MCF 10A (cell line): Measurements from ENCODE around the gene MCC. TPM values are rescaled to one million over a fixed set of nuclear protein-coding genes. Genes with fewer than 3 reads are reported as not detected.

ENCODE experiments used
- BruUV-seq: library from RNA; stranded (reverse); fragments of 400-500 nt; replicated peaks from 2 replicates; lab custom pipeline; 2021; lab: Mats Ljungman, UMichigan
- CTCF ChIA-PET: fragments of 300-600 bp; sonication (Branson Sonifier 250); formaldehyde crosslinking; extraction: SDS; loops from one replicate; lab custom pipeline; 2021; ENCODE audit warnings: antibody characterized with exemption, inconsistent platforms; lab: Yijun Ruan, JAX
- POLR2A ChIA-PET: fragments of 300-600, 350-650 bp; sonication (Branson Sonifier 250); formaldehyde crosslinking; extraction: SDS; loops from one replicate; lab custom pipeline; 2020; ENCODE audit warnings: antibody characterized with exemption, inconsistent platforms; lab: Yijun Ruan, JAX
- DNase-seq: peaks from one replicate; pipeline ENCODE4 v3.0.0-alpha.2; 2018; ENCODE audit not compliant: unreplicated experiment
- H3K27ac Mint-ChIP-seq: one replicate; pipeline ENCODE4 v1.8.0; 2022; ENCODE audit warnings: mild to moderate bottlenecking, low read depth, mixed read lengths; ENCODE audit not compliant: unreplicated experiment
- H3K27me3 Mint-ChIP-seq: one replicate; pipeline ENCODE4 v1.8.0; 2022; ENCODE audit warnings: mixed read lengths; ENCODE audit not compliant: insufficient read depth, unreplicated experiment
- H3K36me3 Mint-ChIP-seq: one replicate; pipeline ENCODE4 v1.8.0; 2022; ENCODE audit warnings: mild to moderate bottlenecking, moderate library complexity, mixed read lengths; ENCODE audit not compliant: insufficient read depth, unreplicated experiment
- H3K4me1 Mint-ChIP-seq: one replicate; pipeline ENCODE4 v1.8.0; 2022; ENCODE audit warnings: mixed read lengths; ENCODE audit not compliant: insufficient read depth, unreplicated experiment
- H3K4me3 Mint-ChIP-seq: one replicate; pipeline ENCODE4 v1.8.0; 2022; ENCODE audit warnings: mild to moderate bottlenecking, moderate library complexity, mixed read lengths; ENCODE audit not compliant: unreplicated experiment
- H3K9me3 Mint-ChIP-seq: one replicate; pipeline ENCODE4 v1.8.0; 2022; ENCODE audit warnings: mixed read lengths; ENCODE audit not compliant: unreplicated experiment
- intact Hi-C: fragments of 100-400 bp; cut with micrococcal nuclease; formaldehyde crosslinking; loops from 2 replicates; pipeline ENCODE4 v1.14.1; 2022
- total RNA-seq: library from RNA; stranded (reverse); gene quantifications from 2 replicates; pipeline ENCODE4 v1.2.3, GENCODE V29; 2022
- TF ChIP-seq, protein P1 (sequence below): fragments of 200-600 bp; IDR thresholded peaks from one replicate; pipeline ENCODE4 v1.8.0; 2022; ENCODE audit warnings: antibody characterized with exemption, mild to moderate bottlenecking; ENCODE audit not compliant: unreplicated experiment

MCC gene
- total RNA-seq, 1 experiment from 2014 or later = 25.3 TPM

DNA sequence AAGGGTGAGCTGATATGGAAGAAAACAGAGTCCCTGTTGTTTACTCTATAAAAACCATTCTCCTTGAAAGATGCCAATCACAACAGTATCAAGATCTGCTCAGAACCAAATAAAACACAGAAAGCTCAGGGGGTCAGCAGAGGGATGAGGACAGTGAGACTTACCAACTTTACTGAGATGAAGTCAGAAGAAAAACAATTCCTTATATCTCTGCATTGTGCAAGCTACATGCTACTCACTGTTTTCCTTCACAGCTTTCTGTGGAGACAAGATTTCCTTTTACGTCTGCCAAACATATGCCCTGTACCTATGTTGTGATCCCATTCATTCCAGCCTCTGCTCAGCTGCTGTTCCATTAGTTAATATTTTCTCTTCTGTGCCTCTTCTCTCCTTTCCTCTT, 239.0 kb downstream of the MCC start:
- ChIA-PET POLR2A (interaction anchor here (0.7 to 1.8 kb wide), 2 partner anchors 14 to 75 kb away, joined by 3 to 9 read pairs; no protein-coding TSS in a partner anchor), CTCF (interaction anchor here (0.6 to 0.8 kb wide), 2 partner anchors 12 to 46 kb away, joined by 3 read pairs; no protein-coding TSS in a partner anchor)
- no peak for DNase-seq
- Mint-ChIP-seq H3K36me3 (no peaks in the 10 kb centered on the region), H3K4me1 (no peaks in the 10 kb centered on the region), H3K27ac (no peak overlapping the region), H3K4me3 (no peak overlapping the region), H3K9me3 (no peaks in the 10 kb centered on the region), H3K27me3 (no peaks in the 10 kb centered on the region)
- BruUV-seq = no TSS peak
- intact Hi-C loops = no loop called here
- TF ChIP-seq, protein P1, sequence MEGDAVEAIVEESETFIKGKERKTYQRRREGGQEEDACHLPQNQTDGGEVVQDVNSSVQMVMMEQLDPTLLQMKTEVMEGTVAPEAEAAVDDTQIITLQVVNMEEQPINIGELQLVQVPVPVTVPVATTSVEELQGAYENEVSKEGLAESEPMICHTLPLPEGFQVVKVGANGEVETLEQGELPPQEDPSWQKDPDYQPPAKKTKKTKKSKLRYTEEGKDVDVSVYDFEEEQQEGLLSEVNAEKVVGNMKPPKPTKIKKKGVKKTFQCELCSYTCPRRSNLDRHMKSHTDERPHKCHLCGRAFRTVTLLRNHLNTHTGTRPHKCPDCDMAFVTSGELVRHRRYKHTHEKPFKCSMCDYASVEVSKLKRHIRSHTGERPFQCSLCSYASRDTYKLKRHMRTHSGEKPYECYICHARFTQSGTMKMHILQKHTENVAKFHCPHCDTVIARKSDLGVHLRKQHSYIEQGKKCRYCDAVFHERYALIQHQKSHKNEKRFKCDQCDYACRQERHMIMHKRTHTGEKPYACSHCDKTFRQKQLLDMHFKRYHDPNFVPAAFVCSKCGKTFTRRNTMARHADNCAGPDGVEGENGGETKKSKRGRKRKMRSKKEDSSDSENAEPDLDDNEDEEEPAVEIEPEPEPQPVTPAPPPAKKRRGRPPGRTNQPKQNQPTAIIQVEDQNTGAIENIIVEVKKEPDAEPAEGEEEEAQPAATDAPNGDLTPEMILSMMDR = no peak

DNA sequence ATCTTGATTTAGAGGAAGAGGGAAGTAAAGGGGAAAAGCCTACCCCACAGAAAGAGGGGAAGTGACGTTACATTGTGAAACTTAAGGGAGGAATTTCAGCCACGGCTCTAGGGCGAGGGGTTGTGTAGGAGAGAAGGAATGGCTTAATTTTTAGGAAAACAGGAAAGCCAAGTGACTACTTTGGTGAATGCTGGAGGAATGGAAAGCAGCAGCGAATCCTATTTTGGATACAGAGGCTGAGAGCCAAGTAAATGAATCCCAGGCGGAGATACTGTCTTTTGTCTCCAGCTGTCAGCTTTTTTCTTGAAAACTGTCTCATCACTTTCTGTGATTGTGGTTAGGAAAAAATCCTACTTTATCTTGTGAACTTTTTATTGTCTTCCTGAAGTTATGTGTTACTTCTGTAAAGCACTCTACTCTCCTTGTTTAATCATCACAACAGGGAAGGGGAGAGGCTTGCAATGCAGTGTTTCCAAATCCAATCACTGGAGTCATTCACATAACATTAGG, 241.8 kb downstream of the MCC start:
- H3K27ac Mint-ChIP-seq = no peak overlapping the region
- DNase-seq = no peak
- H3K9me3 Mint-ChIP-seq = no peaks in the 10 kb centered on the region
- CTCF ChIA-PET = interaction anchor here (0.6 kb wide), 1 partner anchor 229 kb away, joined by 4 read pairs; no protein-coding TSS in a partner anchor
- H3K27me3 Mint-ChIP-seq = no peaks in the 10 kb centered on the region
- no TSS peak for BruUV-seq
- intact Hi-C loops = no loop called here
- peaks cover 17% of the 10 kb centered on the region for H3K4me1 Mint-ChIP-seq
- no peak overlapping the region for H3K4me3 Mint-ChIP-seq
- TF ChIP-seq, protein P1 = no peak
- no peaks in the 10 kb centered on the region for H3K36me3 Mint-ChIP-seq
- POLR2A ChIA-PET = interaction anchor here (1.0 kb wide), 1 partner anchor 84 kb away, joined by 4 read pairs; no protein-coding TSS in a partner anchor

- CTCF ChIA-PET = interaction anchor here (0.6 to 0.7 kb wide), 2 partner anchors 103 to 230 kb away, joined by 3 to 4 read pairs; no protein-coding TSS in a partner anchor
- H3K27ac Mint-ChIP-seq = no peak overlapping the region
- peaks cover 17% of the 10 kb centered on the region for H3K4me1 Mint-ChIP-seq
- no peaks in the 10 kb centered on the region for H3K9me3 Mint-ChIP-seq
- H3K36me3 Mint-ChIP-seq = no peaks in the 10 kb centered on the region
- intact Hi-C loops = no loop called here
- H3K4me3 Mint-ChIP-seq = no peak overlapping the region
- no peak for DNase-seq
- POLR2A ChIA-PET = interaction anchor here (1.4 to 5.4 kb wide), 2 partner anchors 13 to 19 kb away, joined by 3 to 41 read pairs; no protein-coding TSS in a partner anchor
- no peaks in the 10 kb centered on the region for H3K27me3 Mint-ChIP-seq
- TF ChIP-seq, protein P1 = no peak
- BruUV-seq = no TSS peak
These were observed 242.6 kb downstream of the MCC start for GRCh38 chr5:113245427-113246225.

DNA sequence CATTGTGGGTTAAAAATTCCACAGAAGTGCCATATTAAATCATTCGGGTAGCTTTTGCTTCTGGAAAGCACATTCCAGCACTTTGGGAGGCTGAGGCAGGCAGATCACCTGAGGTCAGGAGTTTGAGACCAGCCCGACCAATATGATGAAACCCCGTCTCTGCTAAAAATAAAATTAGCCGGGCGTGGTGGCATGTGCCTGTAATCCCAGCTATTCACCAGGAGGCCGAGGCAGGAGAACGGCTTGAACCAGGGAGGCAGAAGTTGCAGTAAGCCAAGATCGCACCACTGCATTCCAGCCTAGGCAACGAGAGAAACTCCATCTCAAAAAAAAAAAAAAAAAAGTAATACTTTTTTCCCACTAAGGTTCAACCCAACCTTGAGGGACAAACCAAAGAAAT, 243.3 kb downstream of the MCC start:
- BruUV-seq = no TSS peak
- H3K27ac Mint-ChIP-seq = no peak overlapping the region
- CTCF ChIA-PET = interaction anchor here (1.1 kb wide), 1 partner anchor 39 kb away, joined by 3 read pairs; no protein-coding TSS in a partner anchor
- no peaks in the 10 kb centered on the region for H3K36me3 Mint-ChIP-seq
- TF ChIP-seq, protein P1 = no peak
- no peaks in the 10 kb centered on the region for H3K27me3 Mint-ChIP-seq
- H3K4me3 Mint-ChIP-seq = no peak overlapping the region
- H3K9me3 Mint-ChIP-seq = no peaks in the 10 kb centered on the region
- no peak for DNase-seq
- intact Hi-C loops = no loop called here
- POLR2A ChIA-PET = interaction anchor here (1.4 to 5.4 kb wide), 5 partner anchors 8 to 49 kb away, joined by 3 to 41 read pairs (median 9); no protein-coding TSS in a partner anchor
- H3K4me1 Mint-ChIP-seq = peaks cover 17% of the 10 kb centered on the region
